GM19467 (cell line): Measurements from ENCODE around the gene BGLAP.

Experiments
- ATAC-seq: cut with Tn5 transposase; IDR thresholded peaks from one replicate; pipeline ENCODE4 v1.9.1; 2021; ENCODE audit warnings: mild to moderate bottlenecking, moderate library complexity; ENCODE audit not compliant: unreplicated experiment

BGLAP gene

DNA sequence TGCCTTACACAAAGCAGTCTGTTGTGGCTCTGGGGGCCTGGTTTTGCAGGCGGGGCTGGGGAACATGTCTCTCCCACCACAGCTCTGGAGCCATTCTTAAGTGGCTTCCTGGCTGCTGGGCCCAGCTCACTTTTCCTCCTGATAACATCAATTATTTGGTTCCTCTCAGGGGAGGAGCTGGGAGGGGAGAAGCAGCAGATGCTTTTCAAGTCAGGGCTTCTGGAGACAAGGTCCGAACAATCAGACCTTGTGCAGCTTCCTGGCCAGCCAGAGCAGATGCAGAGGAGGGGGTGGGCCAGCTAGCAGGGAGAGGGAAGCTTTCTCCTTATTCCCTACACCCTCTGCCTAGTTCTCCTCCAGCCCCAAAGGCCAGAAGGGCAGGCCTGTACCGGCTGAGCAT lies 9.5 kb downstream of the BGLAP start:
- no peak for ATAC-seq

- ATAC-seq, result no peak
Observed at GRCh38 chr1:156253634-156254033, 11.7 kb downstream of the BGLAP start.

GRCh38 chr1:156257711-156258110 lies 15.7 kb downstream of the BGLAP start:
- no peak for ATAC-seq

DNA sequence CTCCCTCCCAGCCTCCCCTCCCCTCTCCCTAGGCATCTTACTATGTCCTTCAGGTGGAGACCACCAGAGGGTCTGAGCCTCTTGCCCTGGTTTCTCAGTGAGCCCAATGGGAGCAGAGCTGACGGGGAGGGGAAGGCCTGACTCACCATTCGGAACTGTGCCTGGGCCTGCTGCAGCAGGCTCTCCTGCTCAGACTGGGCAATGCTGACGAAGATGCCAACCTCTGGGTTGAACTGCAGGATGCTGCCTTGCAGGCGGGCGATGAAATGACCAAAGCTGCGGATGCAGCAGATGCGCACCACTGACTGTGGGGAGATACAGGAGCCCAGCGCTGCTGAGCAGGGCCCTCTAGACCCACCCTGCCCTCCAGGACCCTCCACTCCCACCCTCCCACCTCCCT lies 16.9 kb downstream of the BGLAP start:
- ATAC-seq, result no peak

- no peak for ATAC-seq
Observed at GRCh38 chr1:156259805-156260204, 17.8 kb downstream of the BGLAP start.

DNA sequence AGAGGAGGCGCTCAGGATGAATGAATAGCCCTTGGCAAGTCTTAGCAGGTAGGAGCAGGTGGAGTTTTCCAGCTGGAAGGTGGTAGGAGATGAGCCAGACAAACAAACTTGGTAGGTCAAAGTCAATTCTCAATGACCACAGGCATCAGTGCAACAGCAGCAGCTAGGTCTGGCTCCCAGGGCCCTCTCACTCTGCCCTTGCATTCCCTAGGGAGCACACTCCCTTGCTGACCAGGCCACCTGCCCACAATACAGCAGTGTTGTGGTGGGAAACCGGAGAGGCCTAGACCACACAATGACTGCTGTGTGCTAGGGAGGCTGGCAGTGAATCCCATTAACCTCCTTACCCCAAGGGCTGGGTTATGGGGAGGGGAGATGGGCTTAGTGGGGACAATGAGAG lies 18.9 kb downstream of the BGLAP start:
- no peak for ATAC-seq

DNA sequence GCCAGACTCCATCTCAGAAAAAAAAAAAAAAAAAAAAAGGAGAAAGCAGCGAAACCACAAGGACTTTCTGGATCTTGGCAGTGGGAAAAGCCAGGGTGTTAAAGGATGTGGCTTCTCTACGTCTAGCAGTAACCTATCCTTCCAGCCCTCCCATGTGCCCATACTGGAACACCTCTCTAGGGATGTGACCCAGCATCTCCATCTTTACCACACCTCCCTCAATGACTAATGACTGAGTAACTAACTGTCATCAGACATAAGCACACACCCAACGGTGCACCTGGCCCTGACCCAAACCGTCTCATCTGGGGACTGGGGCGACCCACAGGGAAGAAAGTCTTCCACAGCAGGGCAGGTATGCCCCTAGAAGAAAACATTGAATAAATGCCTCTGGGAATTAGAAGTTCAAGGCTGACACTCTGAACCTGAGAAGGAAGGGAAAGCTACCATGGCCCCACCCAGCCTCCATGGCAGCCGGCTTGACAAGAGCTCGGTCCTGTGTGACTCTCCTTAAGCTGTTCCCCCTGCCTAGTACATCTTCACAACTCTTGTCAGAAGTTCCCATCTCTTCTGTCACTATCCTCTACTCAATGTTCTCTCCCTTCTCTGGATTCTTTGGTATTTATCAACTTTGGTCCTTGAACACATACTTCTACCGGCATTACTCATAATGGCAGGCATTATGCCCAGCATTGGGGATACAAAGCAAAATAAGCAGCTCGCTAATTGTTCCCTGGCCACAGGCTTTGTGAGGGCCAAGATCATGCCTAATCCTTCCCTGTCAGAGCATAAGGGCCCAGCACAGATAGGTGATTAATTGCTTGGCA lies 20.7 kb downstream of the BGLAP start:
- no peak for ATAC-seq

- ATAC-seq, result no peak
Observed at GRCh38 chr1:156263288-156263655, 21.3 kb downstream of the BGLAP start.

GRCh38 chr1:156266051-156266450 lies 24.1 kb downstream of the BGLAP start:
- ATAC-seq, result no peak

DNA sequence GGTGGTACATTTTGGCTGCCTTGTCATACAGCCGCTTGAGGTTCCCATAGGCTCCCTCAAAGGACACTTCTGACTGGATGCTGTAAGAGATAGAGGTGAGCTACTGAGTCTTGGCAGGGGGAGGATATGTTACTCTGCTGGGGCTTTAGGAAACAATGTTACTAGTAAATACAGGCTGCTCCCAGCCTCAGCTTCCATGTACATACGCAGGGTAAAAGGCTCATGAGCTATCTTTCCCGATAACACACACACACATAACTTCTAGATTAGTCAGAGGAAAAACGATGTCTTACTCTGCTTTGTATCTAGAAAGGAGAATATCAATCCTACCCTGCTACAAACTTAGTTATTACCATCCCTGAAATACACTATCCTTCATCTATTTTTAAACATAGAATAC lies 26.4 kb downstream of the BGLAP start:
- no peak for ATAC-seq

GRCh38 chr1:156270314-156270713 lies 28.3 kb downstream of the BGLAP start:
- no peak for ATAC-seq

- no peak for ATAC-seq
Observed at GRCh38 chr1:156276532-156276931, 34.5 kb downstream of the BGLAP start.

DNA sequence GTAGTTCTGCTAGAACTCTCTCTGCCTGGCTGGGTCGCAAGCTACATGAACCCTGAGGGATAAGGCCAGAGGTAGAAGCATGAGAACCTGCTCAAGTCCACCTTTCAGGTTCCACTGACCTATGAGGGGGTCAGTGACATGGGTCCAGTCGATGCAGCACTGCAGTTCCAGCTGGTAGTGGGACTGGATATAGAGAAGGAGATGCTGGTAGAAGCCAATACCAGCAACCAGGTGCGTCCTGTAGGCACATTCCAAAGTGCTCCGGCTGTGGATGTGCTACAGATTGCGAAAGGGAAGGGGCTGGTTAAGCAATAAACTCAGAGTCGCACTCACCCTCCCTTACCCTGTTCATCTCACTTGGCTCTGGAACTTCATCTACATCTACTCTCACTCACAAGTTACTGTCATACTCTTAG lies 35.0 kb downstream of the BGLAP start:
- no peak for ATAC-seq

GRCh38 chr1:156279837-156280236 lies 37.9 kb downstream of the BGLAP start:
- no peak for ATAC-seq

DNA sequence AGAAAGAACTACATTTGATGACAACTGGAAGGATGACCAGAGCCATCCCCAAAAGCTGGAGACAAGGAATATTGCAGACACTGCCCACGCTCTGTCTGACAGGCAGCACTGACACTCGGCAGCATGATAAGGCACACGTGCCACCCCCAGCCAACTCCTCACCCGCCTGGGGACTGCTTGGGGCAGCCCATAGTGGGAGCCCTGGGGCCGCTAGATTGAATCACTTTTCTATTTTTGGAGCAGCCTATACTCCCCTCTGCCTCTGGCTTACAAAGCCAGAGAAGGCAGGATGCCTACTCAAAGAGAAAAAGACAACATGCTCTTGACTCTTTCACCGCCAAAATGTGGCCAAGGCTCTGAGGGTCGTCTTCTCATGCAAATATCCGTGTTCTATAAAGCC lies 39.3 kb downstream of the BGLAP start:
- no peak for ATAC-seq

DNA sequence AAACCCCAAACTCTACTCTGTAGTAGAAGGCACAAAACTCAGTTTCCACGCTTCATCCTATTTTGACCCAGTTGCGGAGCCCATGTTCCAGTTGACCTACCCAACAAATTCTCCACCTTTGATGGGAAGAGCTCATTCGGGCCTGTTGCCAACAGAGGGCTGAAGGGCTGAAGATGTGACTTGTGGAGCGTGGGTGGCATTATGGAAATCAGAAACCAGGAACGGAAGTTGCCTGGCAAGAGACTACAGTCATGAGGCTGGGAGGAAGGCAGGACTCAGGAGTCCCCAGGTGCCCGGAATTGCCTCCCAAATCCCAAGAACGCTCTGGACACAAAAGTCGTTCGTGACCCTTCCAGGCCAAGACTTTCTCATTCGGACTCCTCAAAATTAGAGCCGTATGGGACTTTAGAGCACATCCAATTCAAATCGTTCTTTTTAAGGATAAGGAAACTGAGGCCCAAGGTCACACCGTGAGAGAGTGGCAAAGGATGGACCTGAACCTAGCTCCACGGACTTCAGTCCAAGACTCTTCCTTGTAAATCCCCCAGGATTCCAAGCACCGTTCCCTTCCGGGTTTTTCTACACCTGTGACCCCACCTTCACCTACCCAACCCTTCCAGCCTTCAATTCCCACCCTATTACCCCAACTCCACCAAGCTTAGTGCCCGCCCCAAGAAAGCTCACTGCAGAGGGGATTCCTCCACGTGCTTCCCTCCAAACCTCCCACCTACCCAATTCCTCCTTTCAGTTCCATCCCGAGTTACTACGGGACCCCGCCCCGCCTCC lies 39.9 kb downstream of the BGLAP start:
- ATAC-seq, result no peak

DNA sequence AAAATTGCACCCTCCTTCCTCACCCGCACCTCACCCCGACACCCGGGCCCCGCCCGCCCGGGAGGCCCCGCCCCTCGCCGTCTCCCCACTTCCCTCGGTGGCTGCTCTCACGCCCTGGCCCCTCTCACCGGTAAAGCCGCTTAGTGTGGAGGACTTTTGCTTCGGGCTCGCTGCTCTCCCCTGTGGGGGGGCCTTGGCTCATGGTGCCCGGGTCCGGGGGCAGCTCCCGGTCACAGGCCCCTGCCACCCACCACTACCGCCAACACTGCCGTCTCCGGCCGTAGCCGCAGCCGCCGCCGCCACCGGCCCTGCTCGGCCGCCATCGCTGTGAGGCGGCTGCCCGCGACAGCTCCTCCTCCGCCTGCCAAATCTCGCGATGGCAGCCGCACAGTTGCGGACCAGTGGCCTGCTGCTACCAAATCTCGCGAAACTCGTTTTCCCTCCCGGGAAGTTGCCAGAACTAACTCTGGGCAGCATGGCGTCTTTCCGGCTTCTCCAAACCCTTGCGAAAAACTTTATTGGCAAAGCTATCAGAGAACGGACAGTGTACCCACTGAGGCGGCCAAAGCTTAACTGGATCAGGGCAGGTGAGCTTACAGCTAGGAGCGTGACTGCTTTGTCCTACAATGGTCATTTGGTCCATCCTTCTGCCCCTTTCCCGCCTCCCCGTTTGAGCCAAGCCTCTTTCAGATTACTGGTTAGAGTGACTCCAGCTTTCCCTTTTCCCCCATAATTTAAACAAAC lies 40.7 kb downstream of the BGLAP start, which contains the start of gene SMG5:
TSS of gene SMG5 (minus strand) at position 347 of the 744 bp plus-strand sequence. CDS start at position 202, 145 bp downstream.
- peak; percentile 76 for ATAC-seq

- no peak for ATAC-seq
Observed at GRCh38 chr1:156283521-156283920, 41.5 kb downstream of the BGLAP start.

GRCh38 chr1:156284112-156284511 lies 42.1 kb downstream of the BGLAP start, which contains the start of gene TMEM79:
Gene TMEM79 (plus strand): TSS chr1:156284325. CDS start chr1:156285227, 902 bp downstream.
- ATAC-seq, result no peak

GRCh38 chr1:156284757-156285156 lies 42.8 kb downstream of the BGLAP start:
- no peak for ATAC-seq

DNA sequence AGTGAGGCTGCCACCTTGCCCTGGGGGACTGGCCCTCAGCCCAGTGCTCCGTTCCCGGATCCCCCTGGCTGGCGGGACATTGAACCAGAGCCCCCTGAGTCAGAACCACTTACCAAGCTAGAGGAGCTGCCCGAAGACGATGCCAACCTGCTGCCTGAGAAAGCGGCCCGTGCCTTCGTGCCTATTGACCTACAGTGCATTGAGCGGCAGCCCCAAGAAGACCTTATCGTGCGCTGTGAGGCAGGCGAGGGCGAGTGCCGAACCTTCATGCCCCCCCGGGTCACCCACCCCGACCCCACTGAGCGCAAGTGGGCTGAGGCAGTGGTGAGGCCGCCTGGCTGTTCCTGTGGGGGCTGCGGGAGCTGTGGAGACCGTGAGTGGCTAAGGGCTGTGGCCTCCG lies 43.5 kb downstream of the BGLAP start:
- ATAC-seq, result no peak
